A549 (cell line): Measurements from ENCODE around the gene ENTREP3. TPM values are rescaled to one million over a fixed set of nuclear protein-coding genes. Genes with fewer than 3 reads are reported as not detected.

Experiments used
- ATAC-seq, 2 experiments: fragments of 200-7000 bp in 1 of 2; fragments of >200 bp in 1 of 2; cut with Nextera tagmentation in 1 of 2; cut with Tn5 transposase in 1 of 2; 3 replicates each; pipeline versions ENCODE4 v1.8.0 to v1.9.1; 2018 to 2020; ENCODE audit warnings: mild to moderate bottlenecking in 1 of 2, moderate library complexity in 1 of 2
- CTCF ChIA-PET: fragments of 300-600 bp; sonication (Branson Sonifier 250); formaldehyde crosslinking; extraction: SDS; loops from one replicate; lab custom pipeline; 2021; ENCODE audit warnings: antibody characterized with exemption, inconsistent platforms; lab: Yijun Ruan, JAX
- POLR2A ChIA-PET: fragments of 350-600 bp; formaldehyde crosslinking; extraction: SDS; loops from one replicate; lab custom pipeline; 2021; ENCODE audit warnings: antibody characterized with exemption, inconsistent platforms; lab: Yijun Ruan, JAX
- DNase-seq, 2 experiments: peaks; one replicate each; pipeline versions ENCODE4 v3.0.0 to v3.0.0-alpha.2; 2011 to 2016; ENCODE audit warnings: low read depth in 1 of 2, low spot score in 1 of 2
- FAIRE-seq: peaks from 2 replicates; lab custom pipeline; 2011; peaks lifted over from hg19 to GRCh38; lab: Jason Lieb, UNC
- H3K27ac ChIP-seq, 2 experiments: fragments of >200 bp; sonication (Bioruptor Twin); formaldehyde crosslinking; 3 replicates each; pipeline ENCODE4 v1.5.1; 2016 to 2017
- H3K4me1 ChIP-seq: fragments of >200 bp; sonication (Bioruptor Twin); formaldehyde crosslinking; 3 replicates; pipeline ENCODE4 v1.6.1; 2016
- H3K4me2 ChIP-seq: fragments of >200 bp; sonication (Bioruptor Twin); formaldehyde crosslinking; 3 replicates; pipeline ENCODE4 v1.6.1; 2016
- H3K4me3 ChIP-seq: fragments of >200 bp; sonication (Bioruptor Twin); formaldehyde crosslinking; 3 replicates; pipeline ENCODE4 v1.5.1; 2016
- H3K9me3 ChIP-seq: fragments of >200 bp; sonication (Bioruptor Twin); formaldehyde crosslinking; 3 replicates; pipeline ENCODE4 v1.6.1; 2016
- BHLHE40 ChIP-seq: IDR thresholded peaks from 2 replicates; pipeline ENCODE4 v1.6.1; 2012; ENCODE audit warnings: low read depth, low read length, inconsistent platforms
- ESRRA ChIP-seq: fragments of 150-350 bp; IDR thresholded peaks from 2 replicates; pipeline ENCODE4 v1.6.1; 2014; ENCODE audit warnings: mild to moderate bottlenecking, low read length, borderline replicate concordance
- HDAC2 ChIP-seq: fragments of 200-600 bp; sonication (generic); IDR thresholded peaks from 2 replicates; pipeline ENCODE4 v1.6.1; 2016
- HEYL ChIP-seq: fragments of 250-450 bp; sonication (Bioruptor Pico); IDR thresholded peaks from 2 replicates; pipeline ENCODE4 v1.8.0; 2021; ENCODE audit warnings: mild to moderate bottlenecking, moderate library complexity
- KDM5A ChIP-seq: fragments of 200-600 bp; sonication (generic); IDR thresholded peaks from 2 replicates; pipeline ENCODE4 v1.6.1; 2016; ENCODE audit warnings: antibody characterized with exemption, mild to moderate bottlenecking
- NR3C1 ChIP-seq: fragments of >200 bp; sonication (Bioruptor Twin); formaldehyde crosslinking; IDR thresholded peaks from 3 replicates; pipeline ENCODE4 v1.6.1; 2017
- RNF2 ChIP-seq: fragments of 200-600 bp; sonication (generic); IDR thresholded peaks from 2 replicates; pipeline ENCODE4 v1.6.1; 2016; ENCODE audit warnings: low read depth, mild to moderate bottlenecking, antibody characterized with exemption, moderate library complexity, borderline replicate concordance
- SMC3 ChIP-seq: fragments of >200 bp; sonication (Bioruptor Twin); formaldehyde crosslinking; IDR thresholded peaks from 3 replicates; pipeline ENCODE4 v1.6.1; 2018; ENCODE audit warnings: inconsistent platforms
- TFCP2L1 ChIP-seq: fragments of 250-450 bp; sonication (Bioruptor Pico); IDR thresholded peaks from 2 replicates; pipeline ENCODE4 v1.5.0; 2021; ENCODE audit warnings: mild to moderate bottlenecking
- ZFP36 ChIP-seq: fragments of 450-650 bp; IDR thresholded peaks from 2 replicates; pipeline ENCODE4 v1.6.1; 2014; ENCODE audit warnings: borderline replicate concordance; ENCODE audit not compliant: partially characterized antibody
- WGBS: methylation state at CpG from one replicate; pipeline ENCODE4 v1.1.6; 2017; ENCODE audit errors: missing lambda C conversion rate; 5-methylcytosine and 5-hydroxymethylcytosine counted together
- polyA plus RNA-seq, 4 experiments: library from polyadenylated mRNA; depleted of rRNA in 3 of 4; stranded (reverse); fragments of >200 nt; fragmentation: RNase III in 1 of 4; extraction: RNeasy Plus Mini Kit Qiagen cat#74134 plus additional on column Dnase treatment in 1 of 4; gene quantifications; 2 replicates in 3 of 4; 3 replicates in 1 of 4; pipeline ENCODE4 v1.2.3, GENCODE V29; 2011 to 2017
- TF ChIP-seq, protein P1 (sequence below): fragments of 450-650 bp; IDR thresholded peaks from 2 replicates; pipeline ENCODE4 v1.6.1; 2014; ENCODE audit warnings: antibody characterized with exemption
- TF ChIP-seq, protein P2 (sequence below): fragments of 150-350 bp; IDR thresholded peaks from 2 replicates; pipeline ENCODE4 v1.6.1; 2014; ENCODE audit warnings: low read depth, mild to moderate bottlenecking, low read length
- TF ChIP-seq, protein P3 (sequence below): fragments of 250-450 bp; sonication (Bioruptor Pico); IDR thresholded peaks from 2 replicates; pipeline ENCODE4 v1.5.0; 2020; ENCODE audit warnings: low read depth, mild to moderate bottlenecking, moderate library complexity
- TF ChIP-seq, protein P4 (sequence below): IDR thresholded peaks from 2 replicates; pipeline ENCODE4 v1.6.1; 2012; ENCODE audit warnings: low read depth, borderline replicate concordance

ENTREP3 gene
- polyA plus RNA-seq, 2 of the 4 experiments (the other 2 are of a cell fraction) = 8.4 to 29.5 TPM

DNA sequence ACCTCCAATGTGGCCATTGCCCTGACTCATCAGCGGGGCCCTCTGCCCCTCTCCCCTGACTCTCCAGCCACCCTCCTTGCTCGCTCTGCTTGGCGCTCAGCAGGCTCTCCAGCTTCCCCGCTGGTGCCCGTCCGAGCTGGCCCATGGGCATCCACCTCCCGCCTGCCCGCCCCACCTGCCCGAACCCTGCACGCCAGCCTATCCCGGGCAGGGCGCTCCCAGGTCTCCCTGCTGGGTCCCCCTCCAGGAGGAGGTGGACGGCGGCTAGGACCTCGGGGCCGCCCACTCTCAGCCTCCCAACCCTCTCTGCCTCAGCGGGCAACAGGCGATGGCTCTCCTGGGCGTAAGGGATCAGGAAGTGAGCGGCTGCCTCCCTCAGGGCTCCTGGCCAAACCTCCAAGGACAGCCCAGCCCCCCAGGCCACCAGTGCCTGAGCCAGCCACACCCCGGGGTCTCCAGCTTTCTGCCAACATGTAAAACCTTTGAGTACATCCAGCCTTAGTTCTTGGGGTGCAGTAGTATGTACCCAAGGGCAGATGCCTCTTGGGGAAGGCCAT lies 32.8 kb upstream of the ENTREP3 start:
- DNase-seq = no peak
- no peak overlapping the region for H3K4me2 ChIP-seq
- no peak for TF ChIP-seq RNF2
- TF ChIP-seq, protein P1, sequence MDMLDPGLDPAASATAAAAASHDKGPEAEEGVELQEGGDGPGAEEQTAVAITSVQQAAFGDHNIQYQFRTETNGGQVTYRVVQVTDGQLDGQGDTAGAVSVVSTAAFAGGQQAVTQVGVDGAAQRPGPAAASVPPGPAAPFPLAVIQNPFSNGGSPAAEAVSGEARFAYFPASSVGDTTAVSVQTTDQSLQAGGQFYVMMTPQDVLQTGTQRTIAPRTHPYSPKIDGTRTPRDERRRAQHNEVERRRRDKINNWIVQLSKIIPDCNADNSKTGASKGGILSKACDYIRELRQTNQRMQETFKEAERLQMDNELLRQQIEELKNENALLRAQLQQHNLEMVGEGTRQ = no peak
- no peak for ATAC-seq
- CTCF ChIA-PET = interaction anchor here (0.6 to 3.3 kb wide), 2 partner anchors 15 to 36 kb away, joined by 3 to 11 read pairs; partner anchors contain the start of gene CLK2
- no peaks in the 10 kb centered on the region for H3K4me1 ChIP-seq
- H3K27ac ChIP-seq = no peak overlapping the region
- FAIRE-seq = no peak
- H3K4me3 ChIP-seq = no peak overlapping the region
- POLR2A ChIA-PET = no interaction called here
- no peaks in the 10 kb centered on the region for H3K9me3 ChIP-seq
- 97% methylated on average over 19 of the region's 21 CpGs for WGBS

DNA sequence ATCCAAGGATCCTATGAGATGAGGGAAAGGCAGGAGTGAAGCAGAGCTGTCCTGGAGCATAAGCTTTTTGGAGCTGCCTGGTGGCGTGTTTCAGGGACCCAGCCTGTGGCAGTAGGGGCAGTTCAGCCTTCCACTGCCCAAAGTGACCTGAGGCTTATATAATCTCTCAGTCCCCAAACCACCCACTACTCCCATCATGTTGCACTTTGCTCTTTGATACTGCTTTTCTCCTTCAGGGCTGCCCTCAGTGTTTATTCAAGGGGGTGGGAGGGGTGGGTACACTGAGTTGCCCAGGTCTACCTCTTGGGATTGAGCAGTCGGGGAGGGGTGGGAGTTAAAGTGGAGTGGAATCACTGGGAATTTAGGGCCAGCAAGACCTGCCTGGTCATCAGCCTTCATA lies 31.3 kb upstream of the ENTREP3 start:
- no peak for FAIRE-seq
- TF ChIP-seq, protein P2, sequence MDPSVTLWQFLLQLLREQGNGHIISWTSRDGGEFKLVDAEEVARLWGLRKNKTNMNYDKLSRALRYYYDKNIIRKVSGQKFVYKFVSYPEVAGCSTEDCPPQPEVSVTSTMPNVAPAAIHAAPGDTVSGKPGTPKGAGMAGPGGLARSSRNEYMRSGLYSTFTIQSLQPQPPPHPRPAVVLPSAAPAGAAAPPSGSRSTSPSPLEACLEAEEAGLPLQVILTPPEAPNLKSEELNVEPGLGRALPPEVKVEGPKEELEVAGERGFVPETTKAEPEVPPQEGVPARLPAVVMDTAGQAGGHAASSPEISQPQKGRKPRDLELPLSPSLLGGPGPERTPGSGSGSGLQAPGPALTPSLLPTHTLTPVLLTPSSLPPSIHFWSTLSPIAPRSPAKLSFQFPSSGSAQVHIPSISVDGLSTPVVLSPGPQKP = no peak
- TF ChIP-seq SMC3 = no peak
- TF ChIP-seq HEYL (CRISPR knock-in tag) = no peak
- no peak for TF ChIP-seq ZFP36
- no peak for TF ChIP-seq KDM5A
- no peak for TF ChIP-seq NR3C1
- TF ChIP-seq, protein P3, sequence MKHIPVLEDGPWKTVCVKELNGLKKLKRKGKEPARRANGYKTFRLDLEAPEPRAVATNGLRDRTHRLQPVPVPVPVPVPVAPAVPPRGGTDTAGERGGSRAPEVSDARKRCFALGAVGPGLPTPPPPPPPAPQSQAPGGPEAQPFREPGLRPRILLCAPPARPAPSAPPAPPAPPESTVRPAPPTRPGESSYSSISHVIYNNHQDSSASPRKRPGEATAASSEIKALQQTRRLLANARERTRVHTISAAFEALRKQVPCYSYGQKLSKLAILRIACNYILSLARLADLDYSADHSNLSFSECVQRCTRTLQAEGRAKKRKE = no peak
- no peak for TF ChIP-seq BHLHE40
- TF ChIP-seq, protein P4, sequence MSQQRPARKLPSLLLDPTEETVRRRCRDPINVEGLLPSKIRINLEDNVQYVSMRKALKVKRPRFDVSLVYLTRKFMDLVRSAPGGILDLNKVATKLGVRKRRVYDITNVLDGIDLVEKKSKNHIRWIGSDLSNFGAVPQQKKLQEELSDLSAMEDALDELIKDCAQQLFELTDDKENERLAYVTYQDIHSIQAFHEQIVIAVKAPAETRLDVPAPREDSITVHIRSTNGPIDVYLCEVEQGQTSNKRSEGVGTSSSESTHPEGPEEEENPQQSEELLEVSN = no peak
- TF ChIP-seq TFCP2L1 (CRISPR knock-in tag) = no peak
- TF ChIP-seq HDAC2 = no peak
- 90% methylated on average over 2 of the region's 2 CpGs for WGBS

DNA sequence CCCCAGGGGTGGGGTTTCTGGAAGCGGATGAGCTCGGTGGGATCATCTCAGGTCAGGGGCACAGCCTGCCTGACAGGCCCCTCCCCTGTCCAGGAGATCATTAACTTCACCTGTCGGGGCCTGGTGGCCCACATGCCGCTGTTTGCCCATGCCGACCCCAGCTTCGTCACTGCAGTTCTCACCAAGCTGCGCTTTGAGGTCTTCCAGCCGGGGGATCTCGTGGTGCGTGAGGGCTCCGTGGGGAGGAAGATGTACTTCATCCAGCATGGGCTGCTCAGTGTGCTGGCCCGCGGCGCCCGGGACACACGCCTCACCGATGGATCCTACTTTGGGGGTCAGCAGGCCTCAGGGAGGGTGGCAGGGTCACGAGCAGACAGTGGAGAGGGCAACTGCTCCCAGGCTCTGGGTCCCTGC lies 30.4 kb upstream of the ENTREP3 start:
- FAIRE-seq = no peak
- no peak overlapping the region for H3K4me3 ChIP-seq
- H3K4me2 ChIP-seq = no peak overlapping the region
- CTCF ChIA-PET = interaction anchor here (0.5 to 4.0 kb wide), 5 partner anchors 11 to 589 kb away, joined by 3 to 18 read pairs (median 3); no protein-coding TSS in a partner anchor
- 87% methylated on average over 18 of the region's 18 CpGs for WGBS
- H3K4me1 ChIP-seq = no peaks in the 10 kb centered on the region
- DNase-seq = no peak
- H3K27ac ChIP-seq = no peak overlapping the region
- no peak for ATAC-seq
- POLR2A ChIA-PET = no interaction called here
- no peak for TF ChIP-seq ESRRA
- no peaks in the 10 kb centered on the region for H3K9me3 ChIP-seq

More for the DNA sequence above, 31.3 kb upstream of the ENTREP3 start:
- Histone ChIP-seq H3K4me2 (no peak overlapping the region), H3K4me1 (no peaks in the 10 kb centered on the region), H3K27ac (no peak overlapping the region), H3K4me3 (no peak overlapping the region), H3K9me3 (no peaks in the 10 kb centered on the region)
- ChIA-PET POLR2A (no interaction called here), CTCF (interaction anchor here (1.4 to 4.0 kb wide), 3 partner anchors 10 to 37 kb away, joined by 4 to 18 read pairs (median 11); no protein-coding TSS in a partner anchor)
- no peak for ATAC-seq
- DNase-seq = no peak

DNA sequence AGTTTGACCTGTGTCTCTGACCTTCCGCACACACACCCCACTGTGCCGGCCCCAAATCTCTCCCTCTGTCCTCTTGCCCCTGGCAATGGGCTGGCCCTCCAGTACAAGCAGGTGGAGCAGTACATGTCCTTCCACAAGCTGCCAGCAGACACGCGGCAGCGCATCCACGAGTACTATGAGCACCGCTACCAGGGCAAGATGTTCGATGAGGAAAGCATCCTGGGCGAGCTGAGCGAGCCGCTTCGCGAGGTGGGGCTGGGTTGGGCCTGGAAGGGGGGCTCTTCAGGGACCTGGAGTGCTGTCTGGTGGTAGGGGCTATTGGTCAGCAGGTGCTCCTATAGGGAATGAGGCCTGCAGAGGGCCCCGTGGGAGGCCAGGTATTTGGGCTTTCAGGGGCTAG lies 29.8 kb upstream of the ENTREP3 start:
- Histone ChIP-seq H3K27ac (no peak overlapping the region), H3K9me3 (no peaks in the 10 kb centered on the region), H3K4me3 (no peak overlapping the region), H3K4me1 (no peaks in the 10 kb centered on the region), H3K4me2 (no peak overlapping the region)
- ChIA-PET CTCF (interaction anchor here (1.0 to 4.0 kb wide), 4 partner anchors 10 to 39 kb away, joined by 3 to 18 read pairs (median 7); no protein-coding TSS in a partner anchor), POLR2A (no interaction called here)
- TF ChIP-seq ESRRA = no peak
- ATAC-seq (no peak), FAIRE-seq (no peak), DNase-seq (no peak)
- 91% methylated on average over 14 of the region's 14 CpGs for WGBS
